ENCODE data around the gene CERS1.
A peak's percentile ranks its signal among the peaks of the same experiment; 100 is the strongest.

CERS1 gene

GRCh38 chr19:18921593-18921992 lies 25.6 kb upstream of the CERS1 start:
- Histone ChIP-seq H3K4me3 (ENCODE audit: low read length, poor library complexity, severe bottlenecking) (no peak overlapping the region), H3K36me3 (ENCODE audit: insufficient read depth, low read length) (peaks cover 27% of the 10 kb centered on the region; the same call in 1 of the 2 replicates), H3K9me2 (replicated peaks; ENCODE audit: low read depth, low read length) (no peaks in the 10 kb centered on the region), H3K27me3 (ENCODE audit: insufficient read depth, low read length, poor library complexity, severe bottlenecking) (no peaks in the 10 kb centered on the region), H3K4me1 (ENCODE audit: insufficient read depth, low read length, poor library complexity, severe bottlenecking) (no peaks in the 10 kb centered on the region), H3K9ac (ENCODE audit: low read depth, low read length, poor library complexity, severe bottlenecking) (no peak overlapping the region), H3F3A (ENCODE audit: low read depth) (no peaks in the 10 kb centered on the region), H3K79me2 (ENCODE audit: insufficient read depth, low read length) (peaks cover 48% of the 10 kb centered on the region), H3K9me3 (ENCODE audit: insufficient read depth, low read depth, low read length) (no peaks in the 10 kb centered on the region), H3K4me2 (ENCODE audit: low read depth, low read length, poor library complexity, severe bottlenecking) (peak overlapping the region; percentile 91), H4K20me1 (ENCODE audit: insufficient read depth, low read length, poor library complexity, severe bottlenecking) (peaks cover 14% of the 10 kb centered on the region), H2AFZ (ENCODE audit: low read length) (no peak overlapping the region)
- no peak for TF ChIP-seq CTCF (conservative IDR thresholded peaks at IDR 0.05; ENCODE audit: low read length)
- TF ChIP-seq EZH2phosphoT487 (IDR thresholded peaks at IDR 0.05; ENCODE audit: borderline replicate concordance) = no peak

- TF ChIP-seq EZH2phosphoT487 (IDR thresholded peaks at IDR 0.05; ENCODE audit: borderline replicate concordance) = no peak
- TF ChIP-seq CTCF (conservative IDR thresholded peaks at IDR 0.05; ENCODE audit: low read length) = no peak
- Histone ChIP-seq H3K4me3 (ENCODE audit: low read length, poor library complexity, severe bottlenecking) (peak overlapping the region; percentile 97), H3K9me2 (replicated peaks; ENCODE audit: low read depth, low read length) (no peaks in the 10 kb centered on the region), H3K4me2 (ENCODE audit: low read depth, low read length, poor library complexity, severe bottlenecking) (peak overlapping the region; percentile 91), H3K36me3 (ENCODE audit: insufficient read depth, low read length) (peaks cover 27% of the 10 kb centered on the region; the same call in 1 of the 2 replicates), H2AFZ (ENCODE audit: low read length) (no peak overlapping the region), H3K9ac (ENCODE audit: low read depth, low read length, poor library complexity, severe bottlenecking) (peak overlapping the region; percentile 80), H3K9me3 (ENCODE audit: insufficient read depth, low read depth, low read length) (no peaks in the 10 kb centered on the region), H4K20me1 (ENCODE audit: insufficient read depth, low read length, poor library complexity, severe bottlenecking) (peaks cover 14% of the 10 kb centered on the region), H3K79me2 (ENCODE audit: insufficient read depth, low read length) (peaks cover 57% of the 10 kb centered on the region), H3F3A (ENCODE audit: low read depth) (no peaks in the 10 kb centered on the region), H3K4me1 (ENCODE audit: insufficient read depth, low read length, poor library complexity, severe bottlenecking) (peaks cover 2% of the 10 kb centered on the region), H3K27me3 (ENCODE audit: insufficient read depth, low read length, poor library complexity, severe bottlenecking) (no peaks in the 10 kb centered on the region)
These were observed 24.4 kb upstream of the CERS1 start for GRCh38 chr19:18920400-18920799.

- Histone ChIP-seq H3K9ac (ENCODE audit: low read depth, low read length, poor library complexity, severe bottlenecking) (peak overlapping the region; percentile 80), H3K9me2 (replicated peaks; ENCODE audit: low read depth, low read length) (no peaks in the 10 kb centered on the region), H3K79me2 (ENCODE audit: insufficient read depth, low read length) (peaks cover 62% of the 10 kb centered on the region), H2AFZ (ENCODE audit: low read length) (peak overlapping the region; percentile 75), H3F3A (ENCODE audit: low read depth) (no peaks in the 10 kb centered on the region), H3K4me2 (ENCODE audit: low read depth, low read length, poor library complexity, severe bottlenecking) (peak overlapping the region; percentile 91), H3K4me3 (ENCODE audit: low read length, poor library complexity, severe bottlenecking) (peak overlapping the region; percentile 97), H3K9me3 (ENCODE audit: insufficient read depth, low read depth, low read length) (no peaks in the 10 kb centered on the region), H3K36me3 (ENCODE audit: insufficient read depth, low read length) (peaks cover 25% of the 10 kb centered on the region; the same call in 1 of the 2 replicates), H3K4me1 (ENCODE audit: insufficient read depth, low read length, poor library complexity, severe bottlenecking) (peaks cover 3% of the 10 kb centered on the region), H3K27me3 (ENCODE audit: insufficient read depth, low read length, poor library complexity, severe bottlenecking) (no peaks in the 10 kb centered on the region), H4K20me1 (ENCODE audit: insufficient read depth, low read length, poor library complexity, severe bottlenecking) (peaks cover 20% of the 10 kb centered on the region)
- TF ChIP-seq EZH2phosphoT487 (IDR thresholded peaks at IDR 0.05; ENCODE audit: borderline replicate concordance) (no peak), CTCF (conservative IDR thresholded peaks at IDR 0.05; ENCODE audit: low read length) (no peak)
These were observed 23.9 kb upstream of the CERS1 start for GRCh38 chr19:18919900-18920214.
